GM21447 (cell line): ENCODE measurements around the gene IRF1.
"Not testable (repeated sequence)": the region's sequence is repeated elsewhere in the genome, so short reads cannot be mapped to it uniquely, and the experiment has no call there.

Experiments used
- ATAC-seq: cut with Tn5 transposase; IDR thresholded peaks from one replicate; pipeline ENCODE4 v1.9.1; 2021; ENCODE audit not compliant: unreplicated experiment

Gene IRF1

GRCh38 chr5:132487841-132488555, 2.6 kb downstream of the IRF1 start:
- ATAC-seq, result no peak

GRCh38 chr5:132487095-132487428, 3.5 kb downstream of the IRF1 start:
- ATAC-seq, result no peak

- no peak for ATAC-seq
Measured at GRCh38 chr5:132486318-132487094, 4.1 kb downstream of the IRF1 start.

DNA sequence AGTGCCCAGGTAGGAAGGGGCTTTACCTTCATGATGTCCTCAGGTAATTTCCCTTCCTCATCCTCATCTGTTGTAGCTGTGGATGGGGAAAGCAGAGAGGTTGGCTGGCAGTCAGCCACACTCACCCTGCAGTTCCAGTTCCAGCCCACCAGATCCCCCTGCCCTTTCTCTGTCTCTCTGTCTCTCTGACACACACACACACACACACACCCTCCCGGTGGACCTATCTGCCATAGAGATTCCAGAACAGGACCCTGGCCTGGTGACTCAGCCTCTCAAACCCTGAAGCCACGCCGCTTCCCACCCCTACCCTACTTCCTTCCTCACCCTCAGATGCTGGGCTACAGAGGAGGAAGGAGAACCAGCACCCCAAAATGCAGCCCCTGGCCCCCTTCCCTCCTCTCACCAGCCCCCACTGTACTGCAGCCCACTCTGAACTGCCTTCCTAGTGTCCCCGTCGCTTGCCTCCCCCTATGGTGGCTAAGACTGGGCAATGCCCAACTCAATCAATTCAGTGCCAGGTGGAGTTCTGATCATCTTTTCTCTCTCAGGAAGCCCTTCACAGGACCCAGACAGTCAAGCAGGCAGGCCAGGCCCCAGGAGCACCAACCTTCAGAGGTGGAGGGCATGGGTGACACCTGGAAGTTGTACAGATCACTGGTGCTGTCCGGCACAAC, 4.8 kb downstream of the IRF1 start:
- no peak for ATAC-seq

DNA sequence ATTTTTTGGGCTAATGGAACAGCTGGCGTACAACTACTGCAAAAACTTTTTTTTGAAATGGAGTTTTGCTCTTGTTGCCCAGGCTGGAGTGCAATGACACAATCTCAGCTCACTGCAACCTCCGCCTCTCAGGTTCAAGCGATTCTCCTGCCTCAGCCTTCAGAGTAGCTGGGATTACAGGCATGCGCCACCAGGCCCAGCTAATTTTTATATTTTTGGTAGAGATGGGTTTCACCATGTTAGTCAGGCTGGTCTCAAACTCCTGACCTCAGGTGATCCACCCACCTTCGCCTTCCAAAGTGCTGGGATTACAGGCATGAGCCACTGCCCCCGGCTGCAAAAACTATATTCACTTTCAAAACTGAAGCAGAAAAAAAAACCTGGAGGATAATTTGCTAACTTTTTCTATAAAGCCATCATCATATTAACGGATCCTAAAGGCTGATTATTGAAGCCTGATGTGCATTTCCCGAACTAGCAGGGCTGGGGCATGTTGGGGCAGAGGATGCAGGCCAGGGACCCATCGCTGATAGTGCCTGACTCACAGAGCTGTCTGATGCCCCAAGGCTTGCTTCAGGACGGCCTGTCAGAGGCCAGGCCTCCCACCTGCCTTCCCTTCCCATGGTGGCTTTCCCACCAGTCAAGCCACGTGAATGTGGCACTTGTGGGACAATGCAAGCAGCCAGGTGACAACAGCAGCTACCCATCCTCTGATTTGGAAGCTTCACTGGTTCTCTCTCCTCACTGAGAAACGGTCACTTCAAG, 5.5 kb downstream of the IRF1 start:
- not testable (repeated sequence) for ATAC-seq

DNA sequence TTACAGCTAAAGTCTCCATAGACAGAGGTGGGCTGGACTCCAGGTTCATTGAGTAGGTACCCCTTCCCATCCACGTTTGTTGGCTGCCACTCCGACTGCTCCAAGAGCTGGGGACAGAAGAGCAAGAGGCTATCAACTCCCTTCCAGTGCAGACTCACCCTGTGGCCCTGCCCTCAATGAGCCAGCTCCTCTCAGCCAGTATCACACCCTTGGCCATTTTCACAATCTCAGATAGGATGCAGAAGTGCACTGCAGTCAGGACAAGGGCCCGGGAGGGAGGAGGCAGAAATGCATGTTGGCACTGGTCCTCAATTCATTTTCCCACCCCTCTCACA, 6.2 kb downstream of the IRF1 start:
- ATAC-seq, result no peak

DNA sequence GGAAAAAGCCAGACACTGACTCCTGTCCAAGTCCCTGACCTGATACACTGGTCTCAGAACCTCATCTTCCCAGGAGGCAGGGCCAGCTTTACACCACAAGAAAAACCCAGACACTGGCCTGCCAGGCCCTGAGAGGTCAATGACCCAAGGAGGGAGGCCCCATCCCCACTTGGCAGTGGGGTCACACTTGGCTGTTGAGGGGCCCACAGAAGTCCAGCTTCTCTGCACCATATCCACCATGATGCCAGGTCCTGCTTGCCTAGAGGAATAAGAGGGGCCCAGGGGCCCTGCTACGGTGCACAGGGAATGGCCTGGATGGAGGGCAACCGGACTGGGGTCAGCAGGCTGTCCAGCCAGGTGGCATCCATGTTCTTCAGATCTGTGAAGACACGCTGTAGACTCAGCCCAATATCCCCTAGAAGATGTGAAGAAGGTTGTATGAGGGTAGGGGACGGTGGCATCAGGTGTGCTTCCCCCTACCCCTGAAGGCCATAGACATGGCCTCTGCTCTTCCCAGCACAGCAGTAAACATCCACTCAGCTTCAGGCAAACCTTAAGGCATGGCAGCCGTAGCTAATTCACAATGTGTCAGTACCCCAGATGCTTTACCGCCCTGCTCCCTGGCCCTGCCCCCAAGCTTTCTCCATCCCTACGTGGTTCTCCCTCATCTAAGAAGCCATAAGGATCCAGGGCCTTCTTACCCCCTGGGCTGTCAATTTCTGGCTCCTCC, 6.7 kb downstream of the IRF1 start:
- ATAC-seq, result no peak

GRCh38 chr5:132483101-132483500, 7.5 kb downstream of the IRF1 start:
- no peak for ATAC-seq

- ATAC-seq, result no peak
Measured at GRCh38 chr5:132481596-132482211, 8.9 kb downstream of the IRF1 start.

GRCh38 chr5:132480893-132481595, 9.5 kb downstream of the IRF1 start:
- no peak for ATAC-seq

DNA sequence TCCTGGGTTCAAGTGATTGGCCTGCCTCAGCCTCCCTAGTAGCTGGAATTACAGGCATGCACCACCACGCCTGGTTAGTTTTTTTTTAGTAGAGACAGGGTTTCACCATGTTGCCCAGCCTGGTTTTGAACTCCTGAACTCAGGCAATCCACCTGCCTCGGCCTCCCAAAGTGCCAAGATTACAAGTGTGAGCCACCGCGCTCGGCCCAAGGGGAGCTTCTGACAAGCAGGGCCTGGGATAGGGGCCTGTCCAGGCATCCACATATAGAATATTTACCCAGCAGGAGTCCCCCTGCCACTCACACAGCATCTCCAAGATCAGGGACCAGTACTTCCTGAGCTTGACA, 10.1 kb downstream of the IRF1 start:
- ATAC-seq, result no peak

DNA sequence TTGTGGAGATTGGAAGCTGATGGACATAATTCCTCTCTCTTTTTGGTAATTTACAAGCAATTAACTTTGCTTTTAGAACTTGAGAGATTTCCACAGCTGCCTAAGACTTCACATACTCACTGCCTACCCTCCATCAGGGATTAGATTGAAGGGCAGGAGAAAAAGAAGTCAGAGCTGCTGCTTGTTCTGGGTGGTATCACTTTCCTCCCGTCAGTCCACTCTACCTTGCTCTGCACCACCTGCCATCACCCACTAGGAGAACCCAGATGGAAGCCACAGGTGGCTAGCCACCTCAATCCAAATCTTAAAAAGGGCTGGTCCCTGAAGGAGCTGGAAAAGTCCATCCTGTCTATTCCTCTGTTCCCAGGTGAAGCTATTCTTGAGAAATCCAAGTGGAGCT, 10.5 kb downstream of the IRF1 start:
- no peak for ATAC-seq

DNA sequence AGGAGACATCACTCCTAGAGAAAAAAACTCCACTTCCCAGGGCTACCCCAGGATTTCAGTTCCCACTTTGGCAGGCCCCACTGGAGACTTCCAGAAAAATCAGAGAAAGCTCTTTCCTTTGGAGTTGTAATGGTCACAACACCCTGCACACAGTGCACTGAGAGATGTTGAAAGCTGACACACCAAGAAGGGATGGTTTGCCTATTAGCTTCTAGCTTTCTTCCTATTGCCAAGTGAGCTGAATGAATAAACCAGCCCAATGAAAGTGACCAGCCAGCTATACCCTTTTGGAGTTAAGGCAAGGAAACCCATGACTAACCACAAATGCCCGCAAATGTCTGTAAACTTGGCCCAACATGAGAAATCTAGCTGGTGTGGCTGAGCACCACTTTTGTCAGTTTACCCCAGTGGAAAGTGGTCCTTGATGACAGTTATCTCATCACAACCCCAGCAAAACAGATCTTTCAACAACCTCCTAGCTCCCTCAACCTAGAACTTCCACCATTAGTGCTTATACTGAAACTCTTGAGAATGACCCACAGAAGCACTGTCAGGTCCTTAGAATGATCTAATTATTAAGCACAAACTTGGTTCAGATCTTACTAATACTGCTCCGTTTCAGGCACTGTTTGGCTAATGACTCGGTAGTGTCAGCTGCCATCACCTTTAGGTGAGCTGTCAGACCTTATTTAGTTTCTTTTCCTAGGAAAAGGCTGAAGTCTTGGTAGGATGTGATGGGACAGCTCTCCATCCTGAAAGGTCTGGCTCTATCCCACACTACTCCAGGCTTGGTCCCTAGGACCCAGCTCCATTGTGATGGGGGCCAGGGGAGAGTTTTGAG, 11.2 kb downstream of the IRF1 start:
- peak; percentile 47 for ATAC-seq

GRCh38 chr5:132478366-132478871, 12.2 kb downstream of the IRF1 start:
- no peak for ATAC-seq

DNA sequence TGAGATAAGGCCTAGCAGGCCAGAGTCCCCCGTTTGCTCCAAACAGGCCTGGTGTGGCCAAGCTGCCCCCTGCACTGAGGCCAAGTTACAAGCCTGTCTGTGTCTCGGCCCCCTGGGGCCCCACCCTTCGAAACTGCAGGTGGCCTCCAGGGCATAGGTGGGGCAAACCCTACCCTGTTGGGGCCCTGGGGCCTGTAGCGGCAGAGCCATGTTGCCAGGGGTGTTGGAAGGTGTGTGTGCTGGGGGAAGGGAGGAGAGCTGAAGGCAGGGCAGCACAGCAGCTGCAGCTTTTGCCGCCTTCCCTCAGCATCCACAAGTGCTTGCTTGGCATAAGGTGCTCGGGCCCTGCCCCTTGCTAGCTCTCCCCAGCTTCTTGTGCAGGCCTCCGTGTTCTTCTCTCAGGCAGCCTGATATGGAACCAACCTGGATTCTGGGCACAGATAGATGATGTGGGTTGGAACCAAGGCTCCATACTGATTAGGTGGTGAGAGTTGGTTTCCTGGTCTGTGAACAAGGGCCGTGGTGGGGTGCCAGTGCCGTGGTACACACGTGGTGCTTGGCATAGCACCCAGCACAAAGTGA, 12.7 kb downstream of the IRF1 start:
- ATAC-seq, result no peak

GRCh38 chr5:132476876-132477781, 13.4 kb downstream of the IRF1 start:
- ATAC-seq, result no peak
